Retina (tissue), 1 donor: Measurements from ENCODE around the gene MARCHF3.

Experiments used
- DNase-seq: peaks from one replicate; pipeline ENCODE4 v3.0.0-alpha.2; 2016

MARCHF3 gene

DNA sequence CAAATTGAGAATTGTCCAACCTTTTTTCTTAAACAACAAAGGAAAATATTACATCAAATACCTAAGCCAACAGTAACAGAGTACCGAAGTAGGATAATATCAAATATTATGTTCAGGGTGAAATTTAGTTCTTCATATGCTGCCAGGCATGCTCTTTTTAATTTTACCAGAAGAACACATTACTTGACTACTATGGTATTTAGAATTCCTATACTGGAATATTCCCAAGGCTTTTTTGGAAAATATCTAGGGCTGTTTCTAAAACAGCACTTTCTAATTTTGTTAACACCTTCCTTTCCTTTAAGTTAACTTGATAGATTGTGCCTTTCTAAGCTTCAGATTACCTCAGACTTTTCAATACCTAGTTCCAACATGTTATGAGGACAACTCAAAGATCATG is 48.7 kb downstream of the MARCHF3 start:
- no peak for DNase-seq

DNA sequence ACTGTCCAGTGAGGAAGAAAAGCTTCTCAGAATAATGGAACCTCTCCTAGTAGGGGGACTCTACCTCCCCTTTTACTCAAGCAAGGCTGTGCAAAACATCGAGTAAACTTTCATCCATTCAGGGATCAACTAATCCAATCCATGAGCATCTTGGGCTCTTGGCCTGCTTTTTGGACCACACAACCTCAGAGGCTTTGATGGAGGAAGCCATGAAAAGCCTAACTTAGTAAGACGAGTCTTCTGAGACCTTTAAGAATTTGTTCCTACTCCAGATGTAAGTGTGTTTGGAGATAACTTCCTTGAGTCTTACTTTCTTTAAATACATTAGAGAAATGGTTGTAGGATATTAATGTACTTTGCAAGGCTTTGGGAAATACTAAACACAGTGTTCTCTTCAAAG is 49.1 kb downstream of the MARCHF3 start:
- DNase-seq = no peak

DNA sequence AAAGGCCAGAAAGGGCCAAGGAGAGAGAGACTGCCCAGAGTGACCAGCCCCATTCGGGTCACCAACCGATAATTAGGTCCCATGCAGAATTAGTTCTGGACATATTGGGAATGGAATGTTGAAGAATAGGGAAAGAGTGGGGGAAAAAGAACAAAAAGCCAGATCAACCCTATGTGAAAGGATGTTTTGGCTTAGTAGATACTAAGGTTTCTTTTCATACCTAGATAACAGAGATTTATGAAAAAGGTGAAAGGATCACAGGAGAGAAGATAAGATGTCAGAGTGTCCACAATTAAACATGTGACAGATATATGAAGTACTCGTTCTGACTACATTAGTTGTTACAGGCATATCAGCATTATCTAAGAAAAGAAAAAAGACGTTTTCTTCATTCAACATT is 52.1 kb downstream of the MARCHF3 start:
- DNase-seq = no peak

DNA sequence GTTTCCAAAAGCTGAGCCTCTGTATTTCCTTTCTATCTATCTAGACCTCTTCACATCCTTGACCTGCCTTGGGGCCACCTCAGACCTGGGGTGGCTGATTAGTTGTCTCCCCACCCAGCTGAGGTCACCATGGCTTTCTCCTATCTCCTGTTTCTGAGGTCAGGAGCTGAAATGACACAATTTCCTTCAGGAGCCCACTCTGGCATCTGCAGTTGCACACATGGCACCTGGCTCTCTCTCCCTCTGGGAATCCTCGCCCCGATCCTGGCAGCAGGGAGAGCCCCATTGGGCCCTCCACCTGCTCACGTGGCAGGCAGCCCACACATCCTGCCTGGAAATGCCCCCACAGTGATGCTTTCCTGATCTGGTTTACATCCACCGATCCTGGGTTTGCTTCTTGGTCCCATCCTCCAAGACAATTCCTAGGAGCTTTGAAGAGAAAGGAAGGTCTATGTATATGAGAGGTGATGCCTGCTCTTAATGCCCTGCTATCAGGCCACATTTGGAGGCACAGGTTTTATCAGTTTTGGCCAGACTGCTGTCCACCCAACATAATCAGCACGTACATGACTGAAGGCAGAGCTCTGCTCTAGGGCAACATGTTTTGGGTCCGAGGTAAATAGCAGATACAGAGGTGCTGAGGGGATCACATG is 53.7 kb downstream of the MARCHF3 start:
- no peak for DNase-seq

DNA sequence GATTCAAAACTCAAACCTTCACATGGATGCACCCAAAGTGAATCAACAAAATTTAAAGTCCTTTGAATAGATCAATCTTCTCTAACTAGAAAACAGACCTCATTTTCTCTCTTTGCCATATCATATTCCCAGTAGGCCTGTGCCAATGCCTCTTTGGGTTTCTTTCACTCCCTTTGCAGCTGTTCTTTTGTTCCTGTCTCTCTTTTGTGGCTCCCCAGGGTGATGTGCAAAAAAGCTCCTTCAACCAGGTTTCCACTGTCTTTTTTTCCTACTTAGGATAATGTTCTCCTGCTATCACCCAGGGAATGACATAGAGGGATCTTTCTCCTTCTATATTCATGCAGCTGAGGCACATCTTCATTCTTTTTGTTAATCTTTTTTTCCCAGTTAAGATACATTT is 54.6 kb downstream of the MARCHF3 start:
- no peak for DNase-seq

DNA sequence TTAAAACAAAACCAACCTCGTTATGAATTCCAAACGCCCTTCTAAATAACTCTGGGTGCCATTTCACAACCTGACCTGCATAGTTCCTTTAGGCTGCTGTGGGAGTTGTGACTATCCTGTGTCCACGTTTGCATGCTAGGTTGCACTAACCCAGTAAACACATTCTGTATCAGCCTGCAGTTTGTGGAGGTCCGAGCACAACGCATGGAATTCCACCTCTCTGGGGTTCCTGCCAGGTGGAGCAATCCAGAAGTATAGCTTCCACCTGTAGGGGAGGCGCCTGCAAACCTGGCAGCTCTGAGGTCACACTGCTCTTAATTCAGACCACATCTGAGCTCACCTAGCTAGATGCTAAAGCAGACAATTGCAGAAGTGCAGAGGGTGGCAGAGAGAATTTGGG is 57.2 kb downstream of the MARCHF3 start:
- no peak for DNase-seq

DNA sequence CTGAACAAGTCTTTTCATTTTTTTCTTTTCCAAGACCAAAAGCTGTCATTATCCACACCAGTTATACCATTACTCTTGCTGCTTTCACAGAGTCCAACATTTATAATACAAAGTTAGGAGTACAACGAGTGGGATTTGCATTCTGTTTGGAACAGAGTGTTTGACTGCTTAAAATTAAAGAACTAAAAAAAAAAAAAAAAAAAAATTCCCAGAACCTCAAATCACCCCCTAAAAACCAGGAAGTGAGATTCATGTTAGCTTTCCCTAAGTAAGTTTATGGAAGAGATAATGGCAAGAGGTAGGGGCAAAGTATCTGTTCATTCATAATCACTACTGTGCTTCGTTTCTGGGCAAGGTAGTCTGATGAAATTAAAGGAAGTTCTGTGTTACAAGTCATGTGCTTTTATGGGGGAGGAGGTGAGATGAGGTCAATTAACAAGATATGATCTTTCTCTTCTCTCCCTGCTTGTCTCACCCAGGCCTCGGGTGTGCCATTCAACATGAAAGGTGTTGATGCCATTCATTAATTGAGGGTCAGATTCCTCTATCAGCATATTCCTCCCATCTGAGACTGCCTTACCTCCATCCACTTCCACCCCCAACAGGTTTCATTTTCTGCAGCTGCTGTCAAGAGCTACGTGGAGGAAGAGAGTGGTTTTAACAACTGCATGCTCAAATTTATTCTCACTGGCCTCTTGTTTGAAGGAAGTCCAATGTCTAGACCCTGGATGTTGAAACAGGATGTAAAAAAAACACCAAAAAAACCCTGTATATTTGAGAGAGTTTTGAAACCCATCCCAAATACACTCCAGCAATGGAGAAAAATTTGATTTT is 58.1 kb downstream of the MARCHF3 start:
- no peak for DNase-seq

DNA sequence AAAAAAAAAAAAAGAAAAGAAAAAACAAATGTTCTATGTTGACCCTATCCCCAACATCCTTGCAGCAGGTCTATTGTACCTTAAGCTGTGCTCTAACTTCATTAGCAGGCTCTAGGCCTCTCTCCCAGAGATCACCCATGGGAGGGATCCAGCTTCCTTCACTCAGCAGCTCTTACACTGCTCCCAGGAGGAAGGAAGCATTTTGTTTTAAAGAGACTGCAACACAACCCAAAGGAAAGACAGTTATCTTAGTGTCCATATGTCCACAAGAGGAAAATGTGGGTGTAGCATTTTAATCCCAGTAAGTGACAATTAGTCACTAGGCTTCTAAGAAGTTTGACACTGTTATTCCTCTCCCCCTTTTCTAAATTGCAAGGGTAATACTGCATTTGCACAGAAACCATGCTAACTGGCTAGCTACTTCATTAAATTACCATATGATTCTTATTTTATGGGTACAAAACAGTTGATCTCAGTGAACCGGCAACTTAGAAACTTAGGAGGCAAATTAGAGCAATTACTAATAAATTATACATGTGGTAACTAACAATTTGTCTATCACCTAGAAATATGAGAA is 58.8 kb downstream of the MARCHF3 start:
- DNase-seq = no peak

DNA sequence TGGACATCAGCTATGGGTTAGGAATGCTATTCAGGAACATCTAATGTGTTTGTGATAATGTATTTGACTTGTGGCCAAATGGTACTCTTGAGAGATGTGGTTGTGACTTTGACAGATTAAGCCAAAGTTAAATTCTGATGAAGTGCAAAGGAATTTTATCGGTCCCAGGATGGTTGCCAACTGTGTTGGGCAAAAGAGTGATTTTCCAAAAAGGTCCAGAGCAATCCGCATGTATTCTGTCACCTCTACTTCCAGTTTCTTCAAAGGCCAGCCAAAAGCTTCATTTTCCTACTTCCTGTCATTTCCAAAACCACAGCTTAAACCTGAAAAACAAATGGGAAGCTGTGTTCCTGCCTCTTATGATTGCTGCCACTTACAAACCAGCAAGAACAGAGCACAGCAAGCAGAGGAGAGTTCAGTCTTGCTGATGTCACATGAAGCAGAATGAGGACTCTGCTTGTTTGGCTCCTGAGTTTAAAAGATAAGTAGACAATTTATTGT is 59.8 kb downstream of the MARCHF3 start:
- DNase-seq = no peak

DNA sequence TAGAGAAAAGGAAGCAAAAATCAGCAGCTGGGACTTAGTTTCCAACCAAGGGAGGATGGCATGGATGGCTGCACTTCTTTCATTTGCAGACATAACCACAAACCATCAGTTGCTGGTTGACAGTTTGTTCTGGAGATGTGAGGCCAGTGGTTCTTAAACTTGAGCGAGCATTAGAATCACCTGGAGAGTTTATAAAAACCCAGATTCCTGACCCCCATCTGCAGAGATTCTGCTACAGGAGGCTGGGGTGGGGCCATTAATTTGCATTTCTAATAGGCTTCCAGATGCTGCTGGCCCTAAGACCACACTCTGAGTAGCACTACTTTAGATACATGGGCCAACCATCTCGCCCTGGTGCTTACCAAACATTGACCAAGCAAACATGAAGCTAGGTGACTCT is 60.8 kb downstream of the MARCHF3 start:
- no peak for DNase-seq

DNA sequence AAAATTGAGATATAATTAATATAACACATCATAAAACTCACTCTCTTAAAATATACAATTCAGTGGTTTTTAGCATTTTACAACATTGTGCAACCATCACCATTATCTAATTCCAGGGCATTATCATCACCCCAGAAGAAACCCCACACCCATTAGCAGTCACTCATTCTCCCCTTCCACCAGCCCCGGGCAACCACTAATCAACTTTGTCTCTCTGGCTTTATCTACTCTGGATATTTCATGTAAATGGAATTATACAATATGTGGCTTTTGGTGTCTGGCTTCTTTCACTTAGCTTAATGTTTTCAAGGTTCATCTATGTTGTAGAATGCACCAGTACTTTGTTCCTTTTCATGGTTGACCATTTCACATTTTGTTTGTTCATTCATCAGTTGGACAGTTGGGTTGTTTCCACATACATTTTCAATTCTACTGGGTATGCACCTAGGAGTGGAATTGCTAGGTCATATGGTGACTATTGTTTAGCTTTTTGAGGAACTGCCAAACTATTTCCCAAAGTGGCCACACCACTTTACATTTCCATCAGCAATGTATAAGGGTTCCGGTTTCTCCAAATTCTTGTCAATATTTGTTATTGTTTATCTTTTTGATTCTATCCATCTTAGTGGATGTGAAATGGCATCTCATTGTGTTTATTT is 62.4 kb downstream of the MARCHF3 start:
- no peak for DNase-seq

DNA sequence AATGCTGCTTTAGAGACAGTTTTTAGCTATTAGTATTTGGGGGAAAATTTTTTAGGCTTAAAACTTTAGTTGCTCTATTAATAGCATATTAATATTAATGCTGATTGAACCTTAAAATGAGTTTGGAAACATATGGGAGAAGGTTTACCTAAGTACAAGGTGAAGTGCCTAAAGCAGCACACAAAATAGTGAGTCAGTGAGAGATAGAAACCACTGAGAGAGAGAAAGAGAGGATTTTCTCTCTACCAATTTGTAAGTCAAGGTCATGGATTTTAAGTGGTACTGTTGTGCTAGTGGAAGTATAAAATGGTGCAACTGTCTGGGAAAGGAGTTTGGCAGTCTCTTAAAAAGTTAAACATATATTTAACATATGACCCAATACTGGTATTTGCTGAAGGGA is 64.9 kb downstream of the MARCHF3 start:
- DNase-seq = no peak

DNA sequence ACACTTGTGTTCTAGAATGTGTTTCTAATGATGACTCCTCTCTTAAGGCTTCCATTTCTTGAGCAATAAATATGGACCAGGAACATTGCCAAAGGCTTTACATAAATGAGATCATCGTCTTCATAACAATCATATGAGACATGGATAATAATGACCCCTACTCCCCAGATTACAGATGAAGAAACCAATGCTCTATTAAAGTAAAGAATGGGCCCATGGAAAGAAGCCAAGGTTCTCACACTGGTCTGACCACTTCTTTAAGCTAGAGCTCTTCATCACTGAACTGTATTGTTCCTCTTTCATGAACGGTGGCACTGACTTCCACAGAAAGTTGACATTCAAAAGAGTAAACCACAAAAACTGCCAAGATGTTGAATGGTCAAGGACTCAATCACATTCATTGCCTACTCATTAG is 65.3 kb downstream of the MARCHF3 start:
- DNase-seq = no peak

DNA sequence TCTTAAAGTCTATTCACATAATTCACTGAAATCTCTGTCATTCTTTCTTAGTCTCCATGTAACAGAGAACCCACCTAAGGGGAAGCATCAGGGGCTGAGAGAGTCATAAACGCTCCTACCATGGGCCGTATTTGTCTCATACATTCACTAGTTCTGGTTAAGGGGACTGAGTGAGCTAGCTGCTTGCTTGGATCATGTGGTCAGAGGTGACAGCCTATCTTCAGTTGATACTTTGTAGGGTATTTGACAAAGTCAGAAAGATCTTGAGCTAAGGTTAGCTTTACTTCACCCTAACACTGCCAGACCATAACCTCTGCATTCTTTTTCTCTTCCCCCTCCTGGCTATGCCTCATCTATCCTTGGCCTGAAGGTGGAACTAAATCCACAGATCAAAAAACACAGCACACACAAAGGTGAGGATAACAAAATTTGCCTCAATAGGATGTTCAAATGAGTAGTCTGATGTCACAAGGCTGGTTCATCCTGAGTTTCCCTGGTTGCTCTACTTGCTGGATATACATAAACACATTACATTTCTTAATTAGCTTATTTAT is 66.5 kb downstream of the MARCHF3 start:
- DNase-seq = no peak

DNA sequence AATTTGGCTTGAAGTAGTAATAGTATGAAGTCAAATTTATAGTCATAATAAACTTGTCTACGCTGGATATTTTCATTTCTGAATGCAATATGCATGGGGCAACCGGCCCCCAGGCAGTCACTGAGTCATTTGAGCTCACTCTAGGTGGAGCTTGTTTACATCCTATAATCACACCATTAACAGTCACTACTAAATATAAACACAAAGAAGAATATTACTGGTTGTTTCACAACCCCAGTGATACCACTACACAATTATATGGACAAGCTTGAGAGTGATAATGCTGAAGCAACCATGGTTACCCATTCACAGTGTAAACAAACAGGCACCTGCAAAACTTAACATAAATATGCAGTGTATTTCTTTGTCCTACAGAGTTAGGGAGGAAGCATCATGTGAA is 68.7 kb downstream of the MARCHF3 start:
- no peak for DNase-seq

DNA sequence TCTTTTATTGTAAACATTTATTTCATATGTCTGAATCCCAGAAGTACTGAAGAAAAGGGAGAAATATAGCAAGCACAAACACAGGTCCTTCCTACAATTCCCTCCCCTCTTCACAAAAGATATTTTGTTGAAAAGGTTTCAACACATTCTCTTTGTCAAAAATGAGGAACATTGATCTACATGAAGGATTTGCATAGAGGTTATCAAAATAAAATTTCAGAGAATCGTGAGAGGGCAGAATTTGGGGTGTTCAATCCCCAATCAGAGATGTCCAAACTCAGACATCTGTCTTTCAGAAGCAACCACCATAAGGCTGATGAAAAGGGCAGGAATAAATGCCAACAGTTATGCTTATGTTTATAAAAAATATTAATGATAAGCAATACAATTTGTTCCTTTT is 69.2 kb downstream of the MARCHF3 start:
- no peak for DNase-seq

DNA sequence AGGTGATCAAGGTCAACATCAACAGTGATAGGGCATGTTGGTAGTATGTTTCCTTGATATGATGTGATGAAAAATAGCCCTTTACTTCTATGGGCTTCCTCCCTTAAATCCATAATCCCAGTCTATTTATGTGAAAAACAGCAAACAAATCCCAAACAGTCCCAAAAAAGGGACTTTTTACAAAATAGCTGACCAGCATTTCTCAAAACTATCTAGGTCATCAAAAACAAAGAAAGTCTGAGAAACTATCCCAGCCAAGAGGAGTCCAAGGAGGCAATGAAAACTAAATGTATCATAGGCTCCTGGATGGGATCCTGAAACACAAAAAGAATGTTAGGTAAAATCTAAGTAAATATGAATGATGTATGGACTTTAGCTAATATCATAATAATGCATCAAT is 71.2 kb downstream of the MARCHF3 start:
- no peak for DNase-seq

DNA sequence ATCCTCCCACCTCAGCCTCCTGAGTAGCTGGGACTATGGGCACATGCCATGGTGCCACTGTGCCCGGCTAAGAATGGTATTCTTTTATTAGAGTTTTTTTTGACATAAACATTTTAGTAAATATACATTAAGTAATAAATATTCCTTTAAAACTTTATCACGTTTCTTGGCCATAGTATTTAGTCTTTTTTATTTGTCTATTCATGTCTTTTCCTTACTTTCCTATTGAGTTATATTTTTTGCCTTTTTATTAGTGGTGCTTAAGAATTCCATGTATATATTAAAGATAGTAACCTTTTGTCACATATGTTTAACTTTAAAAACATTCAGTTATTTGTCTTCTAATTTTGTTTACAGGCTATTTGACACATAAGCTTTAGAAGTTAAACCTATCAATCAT is 73.4 kb downstream of the MARCHF3 start:
- no peak for DNase-seq

DNA sequence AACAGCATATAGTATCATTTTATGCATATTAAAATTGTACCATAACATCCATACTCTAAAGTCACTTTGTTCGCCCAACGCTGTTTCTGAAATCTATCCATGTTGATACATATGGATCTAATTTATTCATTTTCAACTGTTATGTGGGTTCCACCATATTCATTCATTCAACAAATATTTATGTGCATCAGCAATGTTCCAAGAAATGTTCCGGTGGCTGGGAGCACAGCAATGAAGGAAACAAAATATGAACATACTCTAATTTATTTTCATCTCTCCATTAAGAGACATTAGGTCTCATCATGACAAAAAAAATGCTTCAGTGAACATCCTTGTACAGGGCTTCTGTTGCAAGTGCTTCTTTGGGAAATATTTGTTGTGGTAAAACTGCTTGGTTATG is 75.4 kb downstream of the MARCHF3 start:
- DNase-seq = no peak

DNA sequence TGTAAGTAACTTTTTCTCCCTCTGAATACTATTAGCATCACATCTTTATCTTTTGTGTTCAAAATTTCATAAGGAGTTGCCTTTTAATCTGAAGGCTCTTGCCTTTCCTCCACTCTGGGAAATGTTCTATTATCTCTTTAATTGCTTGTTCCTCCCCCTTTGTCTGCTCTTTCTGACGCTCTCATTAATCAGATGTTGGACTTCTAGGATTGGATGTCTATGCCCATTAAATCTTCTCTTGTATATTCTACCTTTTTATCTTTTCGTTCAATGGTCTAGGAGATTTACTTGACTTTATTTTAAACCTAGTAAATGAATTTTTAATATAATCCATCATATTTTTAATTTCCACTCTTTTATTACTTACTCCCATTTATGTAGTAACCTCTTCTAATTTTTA is 76.7 kb downstream of the MARCHF3 start:
- DNase-seq = no peak

DNA sequence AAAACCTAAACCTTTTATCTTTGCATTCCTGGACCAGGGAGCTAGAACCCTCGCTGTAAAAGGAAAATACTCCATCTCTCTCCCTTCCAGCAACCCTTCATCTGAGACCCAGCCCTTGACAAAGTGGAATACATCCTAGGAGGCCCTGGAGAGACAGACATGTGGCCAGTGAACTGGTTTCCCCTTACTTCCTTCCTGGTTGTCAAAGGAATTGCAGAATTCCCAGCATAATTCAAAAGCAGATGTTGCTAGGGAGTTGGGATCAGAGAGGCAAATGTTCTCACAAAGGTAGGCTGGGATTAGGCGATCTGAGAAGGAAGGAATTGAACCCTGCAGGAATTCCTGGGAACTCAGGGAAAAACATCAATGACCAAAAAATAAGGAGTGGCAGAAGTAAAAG is 80.9 kb downstream of the MARCHF3 start:
- no peak for DNase-seq

DNA sequence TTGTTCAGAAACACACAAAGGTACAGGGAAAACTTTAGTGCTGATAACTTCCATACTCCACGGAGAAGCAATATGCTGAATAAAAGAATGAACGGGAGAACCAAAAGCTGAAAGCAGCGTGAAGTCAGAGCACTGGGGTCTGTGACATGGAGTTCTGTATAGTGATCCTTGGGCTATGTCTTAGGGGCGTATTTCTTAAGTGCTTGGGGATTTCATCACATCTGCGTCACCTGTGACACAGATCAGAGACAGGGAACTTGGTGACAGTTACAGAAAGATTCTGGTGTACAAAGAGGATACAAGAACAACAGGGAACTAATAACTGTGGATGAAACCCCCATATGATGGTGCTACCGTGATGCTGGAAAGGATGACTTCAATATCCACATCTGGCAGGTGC is 81.9 kb downstream of the MARCHF3 start:
- DNase-seq = no peak

DNA sequence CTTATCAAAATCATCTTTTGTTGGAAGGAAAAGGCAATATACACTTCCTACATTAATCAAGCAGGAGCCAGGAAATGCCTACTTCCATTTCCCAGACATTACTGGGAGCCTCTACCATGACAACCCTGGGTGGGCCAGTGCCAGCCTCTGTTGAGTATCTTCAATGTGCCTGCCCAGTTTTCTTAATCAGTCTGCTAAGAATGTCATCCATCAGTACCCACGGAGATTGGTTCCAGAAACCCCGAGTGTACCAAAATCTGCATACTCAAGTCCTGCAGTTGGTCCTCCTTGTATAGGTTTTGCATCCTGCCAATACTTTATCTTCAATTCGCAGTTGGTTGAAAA is 82.4 kb downstream of the MARCHF3 start:
- DNase-seq = no peak
